Measurements from ENCODE around the gene OLFM1.

The OLFM1 gene

DNA sequence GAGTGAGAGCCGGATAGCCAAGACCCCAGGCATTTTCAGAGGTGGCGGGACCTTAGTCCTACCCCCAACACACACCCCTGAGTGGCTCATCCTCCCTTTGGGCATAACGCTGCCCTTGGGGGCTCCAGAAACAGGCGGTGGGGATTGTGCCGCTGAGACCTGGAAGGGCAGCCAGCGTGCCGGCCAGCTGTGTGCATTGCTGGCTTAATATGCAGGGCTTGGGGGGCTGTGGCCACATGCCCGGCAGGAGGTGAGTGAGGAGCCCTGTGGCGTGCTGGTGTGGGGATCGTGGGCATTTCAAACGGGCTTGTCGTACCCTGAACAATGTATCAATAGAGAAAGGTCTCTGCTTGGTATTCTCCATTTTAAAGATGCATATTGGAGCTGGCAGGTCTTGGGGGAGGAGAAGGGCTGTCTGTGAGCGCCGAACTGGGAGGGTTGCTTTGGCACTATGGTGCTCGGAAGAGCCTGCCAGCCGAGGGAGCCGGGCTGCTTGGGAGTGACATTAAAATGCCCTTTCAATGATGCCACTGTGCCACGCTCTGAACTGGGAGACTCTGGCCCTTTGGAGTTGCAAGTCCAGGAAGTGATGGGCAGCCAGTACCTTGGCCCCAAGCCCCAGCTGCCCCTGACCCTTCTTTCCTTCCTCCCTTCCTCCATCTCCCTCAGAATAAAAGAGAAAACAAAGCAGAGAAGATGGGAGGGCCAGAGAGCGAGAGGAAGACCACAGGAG is 11.2 kb upstream of the OLFM1 start:
- in situ Hi-C loops (cut with MboI; ENCODE audit: low sequenced_read_pairs): no loop called here

- in situ Hi-C loops (cut with MboI; ENCODE audit: low sequenced_read_pairs): no loop called here
Observed at GRCh38 chr9:135076876-135077430, 10.5 kb upstream of the OLFM1 start.

- in situ Hi-C loops (cut with MboI; ENCODE audit: low sequenced_read_pairs): no loop called here
Observed at GRCh38 chr9:135077497-135078200, 9.8 kb upstream of the OLFM1 start.

GRCh38 chr9:135078361-135078821 is 9.1 kb upstream of the OLFM1 start:
- in situ Hi-C loops (cut with MboI; ENCODE audit: low sequenced_read_pairs): no loop called here

GRCh38 chr9:135079018-135079417 is 8.4 kb upstream of the OLFM1 start:
- in situ Hi-C loops (cut with MboI; ENCODE audit: low sequenced_read_pairs): no loop called here

DNA sequence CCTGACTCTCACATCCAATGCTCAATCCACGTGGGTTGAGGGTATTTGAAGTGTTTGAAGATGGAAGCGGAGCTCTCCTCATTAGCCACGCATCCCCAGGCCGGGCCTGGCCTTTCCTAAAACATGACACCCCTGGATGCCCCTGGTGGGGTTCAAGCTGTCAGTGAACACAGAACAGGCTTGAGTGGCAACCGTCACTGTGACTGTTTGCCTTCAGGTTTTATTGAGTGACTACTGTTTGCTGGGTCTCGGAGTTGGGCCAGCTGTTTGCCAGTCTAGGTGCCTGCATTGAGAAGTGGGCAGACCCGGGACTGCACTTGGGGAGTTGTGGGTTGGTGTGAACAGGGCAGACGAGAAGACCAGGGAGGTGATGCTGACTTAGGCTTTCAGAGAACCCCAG is 7.8 kb upstream of the OLFM1 start:
- in situ Hi-C loops (cut with MboI; ENCODE audit: low sequenced_read_pairs): no loop called here

GRCh38 chr9:135080286-135081263 is 6.9 kb upstream of the OLFM1 start:
- in situ Hi-C loops (cut with MboI; ENCODE audit: low sequenced_read_pairs): no loop called here

DNA sequence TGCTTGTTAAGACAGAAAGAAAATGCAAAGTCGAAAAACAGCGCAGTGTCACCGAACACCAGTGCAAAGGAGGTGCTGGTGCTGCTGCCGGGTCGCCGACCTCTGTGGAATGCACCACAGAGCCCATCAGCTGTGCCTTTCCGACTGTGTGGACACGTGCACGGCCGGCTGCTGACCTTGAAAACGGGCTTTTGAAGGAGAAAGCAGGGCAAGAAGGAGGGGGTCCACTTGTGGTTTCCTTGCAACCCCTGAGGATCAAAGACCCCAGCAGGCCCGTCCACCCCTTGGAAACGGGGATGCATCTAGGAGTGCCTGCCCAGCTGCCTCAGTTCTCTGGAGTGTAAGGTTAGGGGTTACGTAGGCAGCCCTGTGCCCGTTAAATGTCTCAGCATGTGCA is 6.2 kb upstream of the OLFM1 start:
- in situ Hi-C loops (cut with MboI; ENCODE audit: low sequenced_read_pairs): no loop called here

DNA sequence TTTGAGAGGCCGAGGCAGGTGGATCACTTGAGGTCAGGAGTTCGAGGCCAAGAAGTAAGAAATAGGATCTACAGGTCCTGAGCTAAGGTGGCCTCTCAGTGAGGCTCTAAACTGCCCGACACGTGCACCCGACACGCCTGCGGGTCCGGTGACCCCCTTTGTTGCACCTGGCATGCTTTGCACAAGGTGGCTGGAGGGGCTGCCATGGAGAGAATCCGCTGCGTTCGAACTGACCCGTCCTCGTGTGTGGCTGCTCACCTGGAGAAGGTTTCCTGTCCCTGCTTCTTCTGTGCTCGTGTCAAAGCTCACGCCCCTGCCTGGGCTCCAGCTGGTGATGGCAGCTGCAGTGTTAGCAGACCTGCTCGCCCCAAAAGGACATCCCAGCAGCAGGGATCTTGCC is 5.7 kb upstream of the OLFM1 start:
- in situ Hi-C loops (cut with MboI; ENCODE audit: low sequenced_read_pairs): no loop called here

GRCh38 chr9:135082536-135082935 is 4.9 kb upstream of the OLFM1 start:
- in situ Hi-C loops (cut with MboI; ENCODE audit: low sequenced_read_pairs): no loop called here

GRCh38 chr9:135083241-135083810 is 4.1 kb upstream of the OLFM1 start:
- in situ Hi-C loops (cut with MboI; ENCODE audit: low sequenced_read_pairs): no loop called here

DNA sequence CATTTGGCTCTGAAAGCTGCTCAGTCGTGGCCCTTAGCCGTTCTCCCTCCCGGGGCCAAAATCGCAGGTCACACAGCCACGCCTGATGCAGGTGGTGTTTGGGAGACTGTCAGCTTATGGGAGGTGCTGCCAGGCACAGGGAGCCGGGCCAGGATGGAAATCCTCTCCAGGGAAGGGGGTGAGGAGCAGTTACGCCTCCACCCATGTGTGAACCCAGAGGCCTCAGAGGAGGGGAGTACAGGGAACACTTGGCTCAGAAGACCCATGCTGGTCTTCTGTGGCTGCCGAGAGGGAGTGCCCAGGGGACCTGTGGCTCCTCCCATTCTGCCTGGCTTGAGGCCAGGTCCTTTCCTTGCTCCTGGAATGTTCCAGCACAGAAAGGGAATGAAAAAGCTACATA is 3.6 kb upstream of the OLFM1 start:
- in situ Hi-C loops (cut with MboI; ENCODE audit: low sequenced_read_pairs): no loop called here

GRCh38 chr9:135084262-135084661 is 3.2 kb upstream of the OLFM1 start:
- in situ Hi-C loops (cut with MboI; ENCODE audit: low sequenced_read_pairs): no loop called here

DNA sequence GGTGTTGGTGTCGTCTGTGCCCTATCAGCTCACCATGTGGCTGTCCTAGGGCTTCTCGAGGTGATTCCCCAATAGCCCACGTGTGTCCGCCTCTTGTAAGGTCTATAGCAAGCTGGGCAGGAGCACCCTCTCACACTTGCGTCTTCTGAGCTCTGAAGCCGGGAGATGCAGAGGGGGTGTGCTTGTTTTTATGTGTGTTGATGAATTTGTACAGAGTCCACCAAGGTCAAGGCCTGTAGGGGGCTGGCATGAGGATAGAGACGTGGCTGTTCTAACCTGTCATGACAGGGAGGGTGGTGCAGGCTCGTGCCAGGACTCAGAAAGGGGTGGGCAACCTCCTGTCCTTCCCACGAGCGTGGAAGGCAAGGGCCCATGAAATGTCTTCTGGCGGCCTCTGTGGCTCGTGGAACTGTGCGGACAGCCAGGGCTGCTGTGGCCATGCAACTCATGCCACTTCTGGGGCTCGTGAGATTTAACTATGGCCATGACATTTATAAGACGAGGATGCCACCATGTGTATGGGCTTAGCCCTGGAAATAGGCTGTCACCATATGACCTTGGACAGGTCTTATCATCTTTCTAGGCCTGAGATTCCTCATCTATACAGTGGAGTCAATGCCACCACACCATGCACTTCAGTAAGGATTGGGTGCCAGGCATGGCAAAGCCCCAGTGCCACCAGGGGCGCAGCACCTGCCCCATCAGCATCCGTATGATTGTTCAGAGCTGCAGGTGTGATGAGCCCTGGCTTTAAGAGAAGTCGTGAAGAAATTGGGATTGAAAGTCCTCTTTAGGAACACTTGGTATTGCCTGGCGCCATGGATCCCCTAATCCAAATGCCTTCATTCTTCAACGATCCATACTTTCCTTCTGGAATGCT is 2.3 kb upstream of the OLFM1 start:
- in situ Hi-C loops (cut with MboI; ENCODE audit: low sequenced_read_pairs): no loop called here

DNA sequence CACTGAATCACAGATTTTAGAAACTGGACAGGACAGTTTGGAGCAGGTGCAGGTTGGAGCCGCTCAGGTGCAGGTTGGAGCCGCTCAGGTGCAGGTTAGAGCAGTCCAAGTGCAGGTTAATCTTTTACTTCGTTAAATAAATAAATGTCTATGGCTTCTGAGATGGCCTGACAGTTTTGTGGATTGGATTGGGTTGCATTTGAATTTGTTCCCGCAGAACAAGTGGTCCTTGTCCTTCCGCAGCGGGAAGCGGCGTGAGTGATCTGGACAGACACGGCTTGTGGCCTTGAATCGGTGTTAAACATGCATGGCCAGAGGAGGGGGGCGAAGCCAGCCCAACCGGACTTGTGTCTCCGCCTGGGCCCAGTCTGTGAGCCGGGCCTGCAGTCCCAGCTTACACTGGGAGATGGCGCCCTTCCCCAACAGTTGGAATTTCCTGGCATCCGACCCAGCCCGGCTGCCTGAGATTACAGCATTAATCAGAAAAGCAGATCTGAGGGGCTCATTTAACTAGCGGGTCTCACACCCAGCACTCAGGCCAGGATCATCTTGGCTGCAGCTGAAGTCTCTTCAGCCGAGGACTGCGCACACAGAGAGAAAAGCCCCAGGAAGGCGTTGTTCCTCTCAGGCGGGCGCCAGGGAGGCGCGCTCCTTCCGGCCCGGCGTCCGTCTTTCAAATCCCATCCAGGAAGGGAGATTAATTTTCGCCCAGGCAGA is 1.5 kb upstream of the OLFM1 start:
- in situ Hi-C loops (cut with MboI; ENCODE audit: low sequenced_read_pairs): no loop called here

- in situ Hi-C loops (cut with MboI; ENCODE audit: low sequenced_read_pairs): no loop called here
Observed at GRCh38 chr9:135086597-135087488, 625 bp upstream of the OLFM1 start.

DNA sequence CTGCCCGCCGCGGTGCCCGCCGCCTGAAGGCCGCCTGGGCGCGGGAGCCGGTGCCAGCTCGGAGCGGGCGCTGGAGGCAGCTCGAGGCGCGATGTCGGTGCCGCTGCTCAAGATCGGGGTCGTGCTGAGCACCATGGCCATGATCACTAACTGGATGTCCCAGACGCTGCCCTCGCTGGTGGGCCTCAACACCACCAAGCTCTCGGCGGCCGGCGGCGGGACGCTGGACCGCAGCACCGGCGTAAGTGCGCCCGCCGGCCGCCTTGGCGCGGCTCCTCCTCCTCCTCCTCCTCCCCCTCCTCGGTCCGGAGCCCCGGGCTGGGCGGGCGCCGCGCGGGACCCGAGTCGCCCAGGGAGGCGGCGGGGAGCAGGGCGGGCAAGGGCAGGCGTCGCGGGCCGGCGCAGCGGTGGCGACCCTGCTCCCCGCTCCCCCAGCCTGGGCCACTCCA is 455 bp downstream of the OLFM1 start:
- in situ Hi-C loops (cut with MboI; ENCODE audit: low sequenced_read_pairs): no loop called here
